Measurements from ENCODE around the gene ISX. TPM values are rescaled to one million over a fixed set of nuclear protein-coding genes. Genes with fewer than 3 reads are reported as not detected.

ISX gene
- total and polyA plus RNA-seq, 10 of the 15 experiments (the other 5 are each of a cell fraction or from before 2014, with no cell fraction given): 0.05 to 0.66 (median 0.25) TPM

GRCh38 chr22:35016909-35017308 is 49.0 kb upstream of the ISX start:
- Histone ChIP-seq H3K79me2 (ENCODE audit: control insufficient read depth, insufficient read depth, low read length) (no peaks in the 10 kb centered on the region), H3K4me1 (ENCODE audit: control insufficient read depth, insufficient read depth, low read length) (no peaks in the 10 kb centered on the region), H3K9me3 (replicated peaks; ENCODE audit: control insufficient read depth, insufficient read depth, low read length) (no peaks in the 10 kb centered on the region; the same call in 2 of the 3 replicates), H3K4me3 (no peak overlapping the region), H3K4me2 (ENCODE audit: control insufficient read depth, insufficient read depth) (no peak overlapping the region), H4K20me1 (ENCODE audit: control insufficient read depth, insufficient read depth) (no peaks in the 10 kb centered on the region), H3K9ac (ENCODE audit: control insufficient read depth, insufficient read depth, low read length) (no peak overlapping the region), H3K27me3 (replicated peaks in 1 of 2; ENCODE audit: control insufficient read depth in 2 of 2, insufficient read depth in 2 of 2, low read length in 1 of 2) (no peaks in the 10 kb centered on the region), H2AFZ (ENCODE audit: control insufficient read depth, low read depth, low read length) (no peak overlapping the region), H3K27ac (ENCODE audit: control insufficient read depth, insufficient read depth) (no peak overlapping the region), H3K36me3 (ENCODE audit: control insufficient read depth in 2 of 2, insufficient read depth in 2 of 2, low read length in 1 of 2) (no peaks in the 10 kb centered on the region)
- in situ Hi-C loops (cut with MboI) (no loop called here), intact Hi-C loops (cut with micrococcal nuclease; ENCODE audit: unreplicated experiment) (no loop called here)
- ChIA-PET RAD21 (ENCODE audit: unreplicated experiment) (no interaction called here), SMC1A (ENCODE audit: uncharacterized antibody, unreplicated experiment) (no interaction called here), POLR2A (no interaction called here), CTCF (no interaction called here)
- ATAC-seq (no peak), FAIRE-seq (no peak), DNase-seq (ENCODE audit: low read depth, low spot score) (no peak)
- BruUV-seq (replicated peaks): no TSS peak
- TF ChIP-seq, protein P1, sequence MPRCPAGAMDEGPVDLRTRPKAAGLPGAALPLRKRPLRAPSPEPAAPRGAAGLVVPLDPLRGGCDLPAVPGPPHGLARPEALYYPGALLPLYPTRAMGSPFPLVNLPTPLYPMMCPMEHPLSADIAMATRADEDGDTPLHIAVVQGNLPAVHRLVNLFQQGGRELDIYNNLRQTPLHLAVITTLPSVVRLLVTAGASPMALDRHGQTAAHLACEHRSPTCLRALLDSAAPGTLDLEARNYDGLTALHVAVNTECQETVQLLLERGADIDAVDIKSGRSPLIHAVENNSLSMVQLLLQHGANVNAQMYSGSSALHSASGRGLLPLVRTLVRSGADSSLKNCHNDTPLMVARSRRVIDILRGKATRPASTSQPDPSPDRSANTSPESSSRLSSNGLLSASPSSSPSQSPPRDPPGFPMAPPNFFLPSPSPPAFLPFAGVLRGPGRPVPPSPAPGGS (IDR thresholded peaks at IDR 0.05; ENCODE audit: borderline replicate concordance, insufficient read depth, low read depth, low read length, poor library complexity, severe bottlenecking): no peak
- TF ChIP-seq, protein P2, sequence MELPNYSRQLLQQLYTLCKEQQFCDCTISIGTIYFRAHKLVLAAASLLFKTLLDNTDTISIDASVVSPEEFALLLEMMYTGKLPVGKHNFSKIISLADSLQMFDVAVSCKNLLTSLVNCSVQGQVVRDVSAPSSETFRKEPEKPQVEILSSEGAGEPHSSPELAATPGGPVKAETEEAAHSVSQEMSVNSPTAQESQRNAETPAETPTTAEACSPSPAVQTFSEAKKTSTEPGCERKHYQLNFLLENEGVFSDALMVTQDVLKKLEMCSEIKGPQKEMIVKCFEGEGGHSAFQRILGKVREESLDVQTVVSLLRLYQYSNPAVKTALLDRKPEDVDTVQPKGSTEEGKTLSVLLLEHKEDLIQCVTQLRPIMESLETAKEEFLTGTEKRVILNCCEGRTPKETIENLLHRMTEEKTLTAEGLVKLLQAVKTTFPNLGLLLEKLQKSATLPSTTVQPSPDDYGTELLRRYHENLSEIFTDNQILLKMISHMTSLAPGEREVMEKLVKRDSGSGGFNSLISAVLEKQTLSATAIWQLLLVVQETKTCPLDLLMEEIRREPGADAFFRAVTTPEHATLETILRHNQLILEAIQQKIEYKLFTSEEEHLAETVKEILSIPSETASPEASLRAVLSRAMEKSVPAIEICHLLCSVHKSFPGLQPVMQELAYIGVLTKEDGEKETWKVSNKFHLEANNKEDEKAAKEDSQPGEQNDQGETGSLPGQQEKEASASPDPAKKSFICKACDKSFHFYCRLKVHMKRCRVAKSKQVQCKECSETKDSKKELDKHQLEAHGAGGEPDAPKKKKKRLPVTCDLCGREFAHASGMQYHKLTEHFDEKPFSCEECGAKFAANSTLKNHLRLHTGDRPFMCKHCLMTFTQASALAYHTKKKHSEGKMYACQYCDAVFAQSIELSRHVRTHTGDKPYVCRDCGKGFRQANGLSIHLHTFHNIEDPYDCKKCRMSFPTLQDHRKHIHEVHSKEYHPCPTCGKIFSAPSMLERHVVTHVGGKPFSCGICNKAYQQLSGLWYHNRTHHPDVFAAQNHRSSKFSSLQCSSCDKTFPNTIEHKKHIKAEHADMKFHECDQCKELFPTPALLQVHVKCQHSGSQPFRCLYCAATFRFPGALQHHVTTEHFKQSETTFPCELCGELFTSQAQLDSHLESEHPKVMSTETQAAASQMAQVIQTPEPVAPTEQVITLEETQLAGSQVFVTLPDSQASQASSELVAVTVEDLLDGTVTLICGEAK (IDR thresholded peaks at IDR 0.05; ENCODE audit: borderline replicate concordance): peak; percentile 81
- WGBS (ENCODE audit: insufficient coverage, insufficient replicate concordance, low lambda C conversion rate, missing lambda C conversion rate): 22% methylated on average over 6 of the region's 6 CpGs

All from GM12878 (cell line).